Retina (tissue), 1 donor: ENCODE data around the gene HIVEP3.
"Not testable (repeated sequence)": the region's sequence is repeated elsewhere in the genome, so short reads cannot be mapped to it uniquely, and the experiment has no call there.

Source experiments
- DNase-seq: peaks from one replicate; pipeline ENCODE4 v3.0.0-alpha.2; 2016

Gene HIVEP3

DNA sequence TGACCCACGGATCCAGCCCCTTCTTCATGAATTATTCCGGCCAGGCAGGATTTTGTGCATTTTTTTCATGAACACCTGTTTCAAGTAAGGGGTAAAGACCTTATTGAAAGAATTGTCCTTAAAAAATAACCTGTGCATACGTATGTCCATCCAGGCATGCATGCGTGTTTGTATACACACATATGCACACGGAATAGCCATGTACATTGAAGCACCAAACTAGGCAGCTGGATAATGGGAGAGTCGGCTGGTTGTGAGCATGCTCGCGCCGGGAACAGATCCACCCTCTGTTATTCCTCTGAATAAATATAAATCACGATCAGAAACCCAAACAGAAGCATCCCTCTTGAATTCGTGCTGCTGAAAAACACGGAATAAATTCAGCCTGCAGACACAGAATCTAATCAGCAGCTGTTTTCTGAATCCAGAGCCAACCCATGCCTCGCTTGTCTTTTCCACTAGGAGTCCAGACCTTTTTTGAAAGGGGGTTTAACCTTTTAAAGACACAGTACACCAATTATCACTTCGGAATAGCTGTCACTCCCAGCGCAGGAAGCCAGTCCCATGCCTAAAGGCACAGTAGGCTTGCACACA, at the start of gene HIVEP3:
TSS of gene HIVEP3 (minus strand) at position 473 of the 594 bp plus-strand sequence.
- peak; percentile 79 for DNase-seq

DNA sequence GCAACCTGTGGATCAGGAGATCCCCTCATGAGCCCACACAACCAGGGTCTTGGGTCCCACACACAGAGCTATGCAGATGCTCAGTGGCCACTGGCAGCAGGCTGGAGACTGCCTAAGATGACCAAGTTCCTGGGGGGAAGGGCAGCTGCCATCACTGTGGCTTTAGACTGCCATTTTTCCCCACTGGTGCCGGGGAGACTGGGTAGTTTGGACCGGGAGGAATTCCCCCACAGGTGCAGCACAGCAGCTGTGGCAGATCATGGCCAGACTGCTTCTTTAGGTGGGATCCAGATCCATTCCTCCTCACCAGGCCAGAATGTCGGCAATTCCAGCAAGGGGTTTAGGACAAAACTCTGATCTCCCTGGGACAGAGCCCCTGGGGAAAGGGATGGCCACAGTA, 45.7 kb upstream of the HIVEP3 start:
- no peak for DNase-seq

DNA sequence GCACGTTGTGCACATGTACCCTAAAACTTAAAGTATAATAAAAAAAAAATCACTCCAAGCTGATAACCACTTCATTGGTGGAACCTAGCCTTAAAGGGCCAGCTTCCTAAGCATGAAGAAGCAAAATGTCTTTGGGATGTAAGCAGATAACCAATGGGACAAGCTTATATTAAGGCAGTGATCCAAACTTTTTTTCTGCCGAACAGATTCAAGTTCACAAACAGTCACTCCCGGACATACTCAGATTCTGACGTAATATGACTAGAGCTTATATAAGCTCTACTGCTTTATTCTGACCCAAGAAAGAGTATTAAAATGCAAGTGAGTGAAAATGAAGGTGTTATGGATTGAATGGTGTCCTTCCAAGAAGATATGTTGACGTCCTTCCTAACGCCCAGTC, 44.9 kb upstream of the HIVEP3 start:
- no peak for DNase-seq

DNA sequence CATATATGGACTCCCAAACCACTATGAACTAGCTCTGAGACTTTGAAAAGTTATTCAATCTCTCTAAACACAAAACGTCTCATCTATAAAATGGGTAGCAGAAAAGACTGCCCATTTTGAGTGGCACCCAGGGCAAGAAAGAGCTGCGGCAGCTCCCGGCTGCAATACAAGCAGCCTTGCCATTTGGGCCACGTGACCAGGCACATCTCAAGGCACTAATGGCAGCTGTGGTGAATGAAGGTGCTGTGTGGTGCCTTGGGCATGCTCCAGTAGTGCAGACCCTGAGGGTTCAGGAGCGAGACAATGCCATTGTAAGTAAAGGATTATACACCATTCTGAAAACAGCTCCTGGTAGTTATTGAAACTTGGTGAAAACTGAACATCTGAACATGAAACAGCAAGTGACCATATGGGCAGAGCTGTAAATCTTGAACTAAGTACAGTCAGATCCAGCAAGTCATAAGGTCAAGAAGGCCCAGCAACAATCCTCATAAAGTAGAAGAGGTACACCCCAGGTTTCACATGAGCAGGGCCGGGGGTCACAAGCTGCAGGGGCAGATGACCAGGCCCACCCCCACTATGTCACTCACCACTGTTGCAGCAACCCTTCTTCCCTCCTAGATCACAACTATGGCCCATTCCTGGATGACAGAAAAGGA, 39.4 kb upstream of the HIVEP3 start:
- DNase-seq: no peak

DNA sequence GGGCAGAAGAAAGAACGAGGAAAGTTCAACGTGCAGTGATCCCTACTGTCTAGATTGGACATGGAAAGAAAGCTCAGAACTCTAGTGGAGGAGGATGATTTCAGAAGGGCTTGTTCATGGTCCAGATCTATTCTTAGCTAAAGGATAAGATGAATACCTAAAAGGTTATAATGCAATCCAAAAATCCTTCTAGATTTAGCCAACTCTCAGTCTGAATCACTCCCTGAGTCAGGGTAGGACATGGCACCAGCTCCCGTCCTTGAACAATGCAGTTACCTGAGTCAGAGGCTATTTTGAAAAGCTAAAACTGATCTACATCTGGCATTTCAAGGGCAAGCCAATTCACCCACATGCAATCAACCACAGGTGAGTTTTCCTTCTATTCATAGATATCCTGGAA, 38.8 kb upstream of the HIVEP3 start:
- DNase-seq: no peak

DNA sequence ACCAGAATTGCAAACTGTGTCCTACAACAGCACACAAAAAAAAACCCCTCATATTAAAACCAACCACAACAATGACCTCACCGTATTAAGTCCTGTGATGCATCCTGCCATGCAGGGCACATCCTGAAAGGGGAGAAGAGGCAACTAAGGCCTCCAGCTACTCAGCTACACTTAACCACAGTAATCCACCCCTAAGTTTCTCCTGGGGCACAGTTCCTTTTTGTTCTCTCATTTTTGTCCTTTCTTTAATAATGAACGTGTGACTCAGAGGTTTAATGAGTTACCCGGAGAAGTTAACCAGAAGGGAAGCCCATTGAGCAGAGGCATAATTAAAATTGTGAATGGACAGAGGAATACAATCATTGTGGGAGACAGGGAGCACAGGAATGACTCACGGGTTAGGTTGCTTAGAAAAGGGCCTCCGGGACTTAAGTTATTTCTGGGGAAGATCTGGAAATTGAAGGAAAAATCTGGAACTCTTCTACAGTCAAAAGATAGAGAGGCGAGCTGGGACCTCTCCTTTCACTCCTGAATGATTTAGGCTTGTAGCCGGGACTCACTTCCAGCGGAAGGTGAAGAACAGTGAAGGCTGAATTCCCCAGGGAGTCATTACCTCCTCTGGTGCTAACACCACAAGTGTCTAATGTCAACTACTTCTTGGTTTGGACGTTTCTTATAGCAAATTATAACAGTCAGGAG, 36.9 kb upstream of the HIVEP3 start:
- DNase-seq: peak; percentile 55

DNA sequence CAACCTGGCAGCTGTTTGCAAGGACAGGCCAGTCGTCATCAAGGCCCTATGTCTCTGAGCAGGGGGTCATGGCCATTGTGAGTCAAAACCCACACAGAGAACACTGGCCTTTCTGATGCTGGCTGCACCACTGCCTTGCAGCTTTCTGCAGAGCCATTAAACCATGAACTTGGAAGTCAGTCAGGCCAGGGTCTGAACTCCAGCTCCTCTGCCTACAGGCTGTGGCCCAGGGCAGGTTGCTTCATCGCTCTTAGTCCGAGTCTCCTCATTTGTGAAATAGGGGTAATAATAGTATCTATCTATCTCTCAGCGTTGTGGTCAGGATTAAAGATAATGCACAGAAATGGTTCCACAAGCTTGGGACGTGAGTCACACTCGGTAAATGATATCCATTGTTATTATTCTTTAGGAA, 35.8 kb upstream of the HIVEP3 start:
- peak; percentile 27 for DNase-seq

DNA sequence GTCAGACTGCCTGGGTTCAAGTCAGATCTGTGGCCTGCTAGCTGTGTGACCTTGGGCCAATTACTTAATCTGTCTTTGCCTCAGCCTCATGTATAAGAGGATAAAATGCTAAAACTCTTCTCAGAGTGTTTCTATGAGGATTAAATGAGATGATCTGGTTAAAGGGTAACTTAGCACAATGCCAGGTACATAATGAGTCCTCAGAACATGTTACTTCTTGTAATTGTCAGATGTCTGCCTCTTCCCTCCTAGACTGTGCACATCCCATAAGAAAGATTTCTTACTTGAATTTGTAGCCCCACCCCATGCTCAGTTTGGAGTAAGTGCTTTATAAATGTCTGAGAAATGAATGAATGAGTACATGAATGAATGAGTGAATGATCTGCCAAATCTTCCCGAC, 34.6 kb upstream of the HIVEP3 start:
- DNase-seq: no peak

DNA sequence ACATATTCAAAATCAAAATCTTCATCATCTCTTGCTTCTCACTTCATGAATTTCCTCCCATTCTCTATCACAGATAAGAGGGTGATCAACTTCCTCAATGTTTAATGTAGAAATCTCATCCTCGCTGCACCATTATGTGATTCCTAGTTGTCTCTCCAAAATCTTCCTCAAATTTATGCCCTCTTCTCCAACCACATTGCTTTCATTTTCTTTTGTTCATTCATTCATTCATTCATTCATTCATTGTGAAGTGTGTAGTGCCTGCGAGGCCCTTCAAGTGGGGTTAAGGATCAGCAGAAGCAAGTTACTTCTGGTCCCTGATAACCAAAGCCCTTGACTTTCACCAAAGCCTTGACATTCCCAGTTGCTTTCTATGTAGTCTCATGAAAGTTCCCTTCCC, 33.5 kb upstream of the HIVEP3 start:
- DNase-seq: no peak

DNA sequence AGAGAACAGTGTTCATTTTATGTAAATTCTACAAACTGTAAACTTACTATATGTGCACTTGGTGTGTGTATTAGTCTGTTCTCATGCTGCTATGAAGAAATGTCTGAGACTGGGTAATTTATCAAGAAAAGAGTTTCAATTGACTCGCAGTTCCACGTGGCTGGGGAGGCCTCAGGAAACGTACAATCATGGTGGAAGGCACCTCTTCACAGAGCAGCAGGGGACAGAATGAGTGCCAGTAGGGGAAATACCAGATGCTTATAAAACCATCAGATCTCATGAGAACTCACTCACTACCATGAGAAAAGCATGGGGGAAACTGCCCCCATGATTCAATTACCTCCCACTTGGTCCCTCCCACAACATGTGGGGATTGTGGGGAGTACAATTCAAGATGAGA, 32.8 kb upstream of the HIVEP3 start:
- not testable (repeated sequence) for DNase-seq

DNA sequence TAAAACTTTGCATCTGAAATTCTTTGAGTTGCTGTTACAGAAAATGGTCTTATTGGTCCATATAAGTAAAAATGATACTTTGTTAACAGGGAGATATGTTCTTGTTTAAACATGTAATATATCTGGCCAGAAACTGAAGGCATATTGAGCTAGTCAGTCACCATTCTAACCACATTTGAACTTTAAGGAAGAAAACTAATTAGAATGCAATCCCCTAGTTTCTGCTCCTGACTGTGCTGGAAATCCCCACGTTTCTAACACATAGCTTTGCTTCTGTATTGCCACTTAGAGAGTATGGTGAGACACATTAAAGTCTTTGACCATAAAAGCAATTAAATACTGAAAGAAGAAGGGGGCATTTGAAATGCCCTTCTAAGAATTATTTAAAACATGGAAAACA, 32.1 kb upstream of the HIVEP3 start:
- DNase-seq: no peak

DNA sequence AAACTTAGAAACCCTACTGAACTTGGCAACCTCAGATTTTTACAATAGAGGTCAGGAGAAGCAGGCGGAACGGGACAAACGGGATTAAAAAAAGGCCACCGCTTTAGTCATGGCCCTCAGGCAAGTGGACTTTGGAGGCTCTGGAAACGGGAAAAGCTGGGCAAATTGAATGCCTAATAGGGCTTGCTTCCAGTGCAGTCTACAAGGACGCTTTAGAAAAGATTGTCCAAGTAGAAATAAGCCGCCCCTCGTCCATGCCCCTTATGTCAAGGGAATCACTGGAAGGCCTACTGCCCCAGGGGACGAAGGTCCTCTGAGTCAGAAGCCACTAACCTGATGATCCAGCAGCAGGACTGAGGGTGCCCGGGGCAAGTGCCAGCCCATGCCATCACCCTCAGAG, 27.2 kb upstream of the HIVEP3 start:
- not testable (repeated sequence) for DNase-seq

DNA sequence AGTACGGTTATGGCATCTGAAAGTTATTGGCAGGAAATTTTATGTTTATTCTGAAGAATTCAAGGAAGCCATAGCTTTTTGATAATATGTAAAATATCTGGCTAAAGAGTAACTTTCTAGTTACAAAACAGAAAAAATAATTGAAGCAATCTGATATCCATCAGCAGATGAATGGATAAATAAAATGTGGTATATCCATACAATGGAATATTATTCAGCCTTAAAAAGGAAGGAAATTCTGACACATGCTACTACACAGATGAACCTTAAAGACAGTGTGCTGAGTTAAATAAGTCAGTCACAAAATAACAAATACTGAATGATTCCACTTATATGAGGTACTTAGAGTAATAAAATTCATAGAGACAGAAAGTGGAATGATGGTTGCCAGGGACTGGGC, 25.0 kb upstream of the HIVEP3 start:
- no peak for DNase-seq

DNA sequence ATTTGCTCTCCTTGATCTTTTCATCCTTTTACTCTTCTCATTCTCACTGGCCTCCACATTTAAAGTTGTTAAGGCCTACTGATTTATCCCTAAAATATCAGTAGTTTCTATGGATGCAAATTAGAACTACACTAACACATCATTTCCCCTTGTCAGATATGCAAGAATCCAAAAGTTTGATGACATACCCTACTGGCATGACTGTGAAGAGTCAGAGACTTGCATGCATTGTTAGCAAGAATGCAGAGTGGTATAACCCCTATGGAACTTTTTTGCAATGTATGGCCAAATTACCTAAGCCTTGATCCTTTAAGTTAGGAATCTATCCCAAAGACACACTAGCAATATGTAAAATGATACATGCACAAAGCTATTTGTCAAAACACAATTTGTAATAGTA, 23.6 kb upstream of the HIVEP3 start:
- no peak for DNase-seq

DNA sequence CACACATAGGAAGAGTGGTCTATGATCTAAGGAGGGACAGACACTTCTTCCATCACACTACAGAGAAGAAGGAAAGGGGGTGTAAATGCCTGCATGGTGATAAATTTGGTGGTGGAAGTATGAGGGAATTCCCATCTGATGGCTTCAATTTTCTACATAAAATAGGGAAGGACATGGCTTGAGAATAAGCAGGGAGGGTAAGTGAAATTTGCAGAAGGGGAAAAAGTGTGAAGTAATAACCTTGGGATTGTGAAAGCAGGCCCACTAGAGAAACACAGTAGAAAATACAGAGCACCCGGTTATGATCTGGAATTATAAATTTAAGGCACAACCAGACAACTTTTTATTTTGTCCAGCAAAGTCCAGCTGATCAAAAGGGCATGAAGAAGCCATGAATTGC, 22.7 kb upstream of the HIVEP3 start:
- DNase-seq: no peak

DNA sequence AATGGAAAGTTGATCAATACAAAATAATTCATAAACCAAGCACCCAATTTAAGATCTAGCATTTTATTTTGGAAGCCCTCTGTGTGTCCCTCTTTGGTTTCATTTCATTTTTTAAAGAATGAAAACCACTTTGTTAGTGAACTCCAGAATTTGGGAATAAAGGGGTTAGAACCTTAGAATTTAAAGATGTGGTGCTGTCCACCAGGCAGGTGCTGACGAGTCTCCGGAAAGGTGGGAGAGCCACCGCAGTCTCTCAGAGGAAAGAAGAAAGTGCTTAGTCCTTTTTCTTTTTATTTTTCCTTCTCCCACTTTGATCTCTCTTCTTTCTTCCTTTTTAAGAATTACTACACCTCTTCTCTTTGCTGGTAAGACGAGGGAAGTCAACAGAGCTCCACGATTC, 20.5 kb upstream of the HIVEP3 start:
- no peak for DNase-seq

DNA sequence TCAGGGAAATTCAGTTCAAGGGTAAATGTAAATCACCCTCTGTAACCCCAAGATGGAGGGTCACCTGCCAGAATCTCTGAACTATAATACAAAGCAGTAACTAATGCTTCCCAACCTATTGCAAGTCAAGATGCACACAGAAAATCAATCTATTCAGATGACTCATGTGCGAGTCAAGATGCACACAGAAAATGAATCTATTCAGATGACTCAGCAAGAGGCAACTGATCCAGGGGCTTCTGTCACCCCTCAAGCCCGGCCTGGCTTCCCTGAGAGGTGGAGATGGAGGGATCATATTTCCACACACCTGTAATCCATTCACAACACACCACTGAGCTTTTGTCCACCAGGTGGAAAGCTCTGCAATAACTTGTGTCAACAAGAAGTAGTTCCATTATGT, 17.4 kb upstream of the HIVEP3 start:
- DNase-seq: no peak

DNA sequence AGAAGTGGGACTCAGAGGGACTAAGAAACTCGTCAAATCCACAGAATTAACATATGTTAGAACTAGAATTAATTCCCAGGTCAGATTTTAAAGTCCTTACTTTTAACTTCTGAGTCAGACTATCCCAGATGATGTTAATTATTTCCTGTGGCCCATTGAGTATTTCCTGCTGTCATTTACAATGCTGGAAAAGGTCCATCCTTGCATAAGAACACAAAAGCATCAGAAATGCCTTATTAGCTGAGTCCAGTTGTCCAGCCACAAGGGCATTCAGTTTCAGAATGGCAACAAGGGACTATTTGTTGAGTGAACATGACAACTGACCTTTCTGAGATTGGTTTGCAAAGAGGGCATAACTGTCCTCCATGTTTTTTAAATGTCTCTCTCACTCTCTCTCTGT, 16.5 kb upstream of the HIVEP3 start:
- DNase-seq: no peak

DNA sequence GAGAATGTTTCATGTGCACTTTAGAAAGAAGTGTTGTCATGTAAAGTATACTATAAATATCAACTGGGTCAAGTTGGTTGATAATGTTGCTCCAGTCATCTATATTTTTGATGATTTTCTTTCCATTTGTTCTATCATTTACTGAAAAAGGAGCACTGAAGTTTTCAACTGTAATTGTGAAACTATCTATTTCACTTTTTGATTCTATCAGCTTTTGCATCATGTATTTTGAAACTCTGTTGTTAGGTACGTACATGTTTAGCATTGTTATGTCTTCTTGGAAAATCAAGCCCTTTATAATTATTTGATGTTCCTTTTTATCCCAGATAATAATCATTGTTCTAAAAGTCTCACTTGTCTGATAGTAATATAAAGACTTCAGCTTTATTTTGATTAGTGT, 14.4 kb upstream of the HIVEP3 start:
- no peak for DNase-seq

DNA sequence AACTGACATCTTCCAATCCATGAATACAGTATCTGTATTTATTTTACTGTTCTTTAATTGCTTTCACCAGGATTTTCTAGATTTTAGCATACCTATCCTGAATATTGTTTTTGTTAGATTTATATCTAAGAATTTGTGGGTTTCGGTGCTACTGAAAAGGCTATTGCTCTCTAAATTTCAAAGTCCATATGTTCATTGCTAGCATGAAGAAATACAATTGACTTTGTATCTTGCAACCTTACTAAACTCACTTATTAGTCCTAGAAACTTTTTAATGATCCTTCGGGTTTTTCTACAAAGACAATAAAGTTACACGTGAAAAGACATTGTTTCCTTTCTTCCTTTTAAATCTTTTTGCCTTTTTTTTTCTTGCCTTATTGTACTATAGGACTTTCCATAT, 12.9 kb upstream of the HIVEP3 start:
- DNase-seq: no peak

DNA sequence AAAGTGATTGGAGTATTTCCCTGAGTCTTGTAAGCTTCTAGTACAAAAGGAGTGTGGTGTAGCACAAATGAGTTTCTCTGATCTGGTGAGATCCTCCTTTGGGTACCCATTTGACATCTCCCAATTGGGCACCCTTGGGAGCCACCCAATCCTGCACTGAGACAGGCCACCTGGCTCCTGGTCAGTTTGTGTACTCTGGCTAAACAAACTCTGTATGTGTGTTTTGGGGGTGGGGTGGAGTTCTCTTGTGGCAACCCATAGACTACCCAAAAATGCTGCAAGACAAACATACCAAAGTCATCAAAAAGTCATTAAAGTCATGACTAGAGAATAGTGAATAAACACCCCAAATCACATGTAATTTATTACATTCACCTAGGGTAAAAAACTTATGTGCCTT, 8.4 kb upstream of the HIVEP3 start:
- no peak for DNase-seq

DNA sequence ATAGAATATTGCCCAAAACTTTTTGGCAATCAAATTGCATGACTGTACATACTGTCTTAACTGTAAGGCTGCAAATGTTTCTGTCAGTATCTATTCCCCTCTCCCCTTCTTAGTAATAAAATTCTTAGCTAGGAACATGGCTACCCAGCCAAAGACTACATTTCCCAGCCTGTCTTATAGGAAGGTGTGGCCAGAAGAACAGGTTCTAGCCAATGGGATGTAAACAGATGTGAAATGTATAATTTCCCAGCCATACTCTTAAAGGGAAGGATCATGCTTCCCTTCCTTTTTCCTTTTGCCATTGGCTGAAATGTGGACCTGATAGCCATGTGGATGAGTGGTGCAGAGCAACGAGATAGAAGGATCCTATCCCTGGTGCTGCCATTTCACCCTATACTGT, 7.0 kb upstream of the HIVEP3 start:
- DNase-seq: no peak

DNA sequence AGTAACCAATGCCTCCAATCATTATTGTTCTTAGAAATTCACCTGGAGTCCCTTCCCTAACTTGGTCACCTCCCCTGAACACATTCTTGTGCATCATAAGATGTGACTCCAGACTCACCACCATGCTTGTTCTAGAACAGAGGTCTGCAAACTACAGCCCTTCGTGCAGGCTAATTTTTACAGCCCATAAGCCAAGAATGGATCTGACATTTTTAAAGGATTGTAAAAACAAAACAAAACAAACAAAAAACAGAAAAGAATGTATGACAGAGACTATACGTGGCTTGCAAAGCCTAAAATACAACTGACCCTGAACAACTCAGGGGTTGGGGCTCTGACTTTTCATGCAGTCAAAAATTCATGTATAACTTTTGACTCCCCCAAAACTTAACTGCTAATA, 6.2 kb upstream of the HIVEP3 start:
- no peak for DNase-seq

DNA sequence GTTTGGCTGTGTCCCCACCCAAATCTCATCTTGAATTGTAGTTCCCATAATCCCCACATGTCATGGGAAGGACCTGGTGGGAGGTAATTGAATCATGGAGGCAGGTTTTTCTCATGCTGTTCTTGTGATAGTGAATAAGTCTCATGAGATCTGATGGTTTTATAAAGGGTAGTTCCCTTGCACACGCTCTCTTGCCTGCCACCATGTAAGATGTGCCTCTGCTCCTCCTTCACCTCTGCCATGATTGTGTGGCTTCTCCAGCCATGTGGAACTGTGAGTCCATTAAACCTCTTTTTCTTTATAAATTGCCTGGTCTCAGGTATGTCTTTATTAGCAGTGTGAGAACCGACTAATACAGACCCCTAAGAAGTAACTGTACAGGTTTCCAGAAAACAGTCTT, 2.5 kb upstream of the HIVEP3 start:
- DNase-seq: not testable (repeated sequence)

DNA sequence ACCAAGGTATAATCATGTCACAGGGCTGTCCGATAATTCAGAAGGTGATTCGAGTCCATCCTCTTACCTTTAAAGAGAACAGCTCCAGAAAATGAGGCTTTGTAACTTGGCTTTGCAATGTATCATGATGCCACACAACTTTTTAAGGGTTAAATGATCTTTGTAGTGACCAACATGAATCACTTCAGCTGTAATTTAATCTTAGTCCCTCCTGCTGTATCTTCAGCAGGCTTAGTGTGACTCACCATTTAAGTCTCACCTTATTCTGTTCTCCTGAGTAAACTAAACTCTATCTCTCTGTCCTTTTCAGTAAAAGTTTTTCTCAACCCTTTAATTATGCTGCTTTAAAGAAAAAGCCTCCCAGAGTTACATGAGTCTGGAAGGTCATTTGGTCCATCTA, 1.9 kb upstream of the HIVEP3 start:
- no peak for DNase-seq
